HG03378 (cell line): ENCODE data around the gene DCANP1.

Experiments used
- ATAC-seq: cut with Tn5 transposase; IDR thresholded peaks from one replicate; pipeline ENCODE4 v1.9.1; 2021; ENCODE audit warnings: mild to moderate bottlenecking, moderate library complexity; ENCODE audit not compliant: unreplicated experiment

DCANP1 gene

GRCh38 chr5:135426102-135427082 is 20.8 kb downstream of the DCANP1 start:
- ATAC-seq: peak; percentile 77

- no peak for ATAC-seq
These were observed 21.5 kb downstream of the DCANP1 start for GRCh38 chr5:135425641-135426040.

DNA sequence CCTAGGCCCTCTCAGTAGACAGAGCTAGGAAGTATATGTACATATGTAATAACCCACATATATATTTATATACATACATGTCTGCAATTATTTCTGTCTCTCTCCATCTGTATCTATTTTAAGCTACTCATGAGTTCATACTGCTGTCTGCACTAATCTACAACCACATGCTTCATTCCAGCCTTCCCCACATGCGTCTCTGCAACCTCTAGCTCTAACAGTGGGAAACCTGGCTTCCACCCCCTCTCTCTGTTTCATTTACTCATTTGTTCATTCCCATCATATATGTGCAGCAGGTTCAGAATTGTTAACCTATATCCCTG is 23.3 kb downstream of the DCANP1 start:
- no peak for ATAC-seq

- no peak for ATAC-seq
These were observed 23.9 kb downstream of the DCANP1 start for GRCh38 chr5:135423146-135423845.

GRCh38 chr5:135422419-135422818 is 24.7 kb downstream of the DCANP1 start:
- no peak for ATAC-seq

DNA sequence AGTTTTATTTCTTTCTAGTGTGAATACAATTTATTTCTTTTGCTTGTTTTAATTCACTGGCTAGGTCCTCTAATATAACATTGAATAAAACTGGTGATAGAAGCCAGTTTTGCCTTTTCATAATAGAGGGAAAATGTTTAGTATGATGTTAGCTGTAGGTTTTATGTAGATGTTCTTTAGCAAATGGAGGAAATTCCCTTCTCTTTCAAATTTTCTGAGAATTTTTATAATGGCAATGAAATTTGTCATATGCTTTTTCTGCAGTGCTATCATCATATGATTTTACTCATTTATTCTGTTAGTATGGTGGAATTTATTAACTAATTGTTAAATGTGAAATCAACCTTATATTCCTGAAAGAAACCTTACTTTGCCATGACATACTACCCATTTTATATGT is 30.1 kb downstream of the DCANP1 start:
- no peak for ATAC-seq

DNA sequence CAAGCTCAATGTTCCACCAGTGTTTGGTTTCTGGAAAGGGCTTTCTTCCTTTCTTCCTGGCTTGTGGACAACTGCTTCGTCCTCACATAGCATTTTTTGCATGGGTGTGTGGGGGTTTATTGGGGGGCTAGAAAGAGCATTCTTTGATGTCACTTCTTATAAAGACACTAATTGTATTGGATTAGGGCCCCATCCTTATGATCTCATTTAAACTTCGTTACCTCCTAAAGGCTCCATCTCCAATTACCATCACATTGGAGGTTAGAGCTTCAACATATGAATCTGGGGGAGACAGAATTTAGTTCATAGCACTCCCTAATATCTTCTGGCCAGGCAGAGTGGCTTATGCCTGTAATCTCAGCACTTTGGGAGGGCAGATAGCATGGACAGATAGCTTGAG is 42.1 kb downstream of the DCANP1 start:
- ATAC-seq: no peak

DNA sequence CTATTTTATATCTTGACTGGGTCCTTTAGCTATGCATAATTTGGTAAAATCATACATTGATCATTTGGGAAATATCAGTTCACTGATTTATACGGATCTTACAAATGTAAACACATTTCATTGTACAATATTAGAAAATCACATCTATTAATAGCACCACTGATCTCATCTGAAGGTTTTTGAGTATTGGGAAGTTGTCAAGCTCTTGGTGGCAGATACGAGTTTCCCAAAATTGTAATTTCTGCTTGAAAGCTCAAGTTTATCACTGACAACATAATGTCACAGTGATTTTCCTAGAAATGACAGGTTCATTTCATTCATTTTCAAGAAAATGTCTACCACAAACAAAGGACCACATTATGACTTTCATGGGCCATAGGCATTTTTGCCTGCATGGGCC is 45.1 kb downstream of the DCANP1 start:
- no peak for ATAC-seq

- ATAC-seq: no peak
These were observed 46.3 kb downstream of the DCANP1 start for GRCh38 chr5:135400866-135401265.

DNA sequence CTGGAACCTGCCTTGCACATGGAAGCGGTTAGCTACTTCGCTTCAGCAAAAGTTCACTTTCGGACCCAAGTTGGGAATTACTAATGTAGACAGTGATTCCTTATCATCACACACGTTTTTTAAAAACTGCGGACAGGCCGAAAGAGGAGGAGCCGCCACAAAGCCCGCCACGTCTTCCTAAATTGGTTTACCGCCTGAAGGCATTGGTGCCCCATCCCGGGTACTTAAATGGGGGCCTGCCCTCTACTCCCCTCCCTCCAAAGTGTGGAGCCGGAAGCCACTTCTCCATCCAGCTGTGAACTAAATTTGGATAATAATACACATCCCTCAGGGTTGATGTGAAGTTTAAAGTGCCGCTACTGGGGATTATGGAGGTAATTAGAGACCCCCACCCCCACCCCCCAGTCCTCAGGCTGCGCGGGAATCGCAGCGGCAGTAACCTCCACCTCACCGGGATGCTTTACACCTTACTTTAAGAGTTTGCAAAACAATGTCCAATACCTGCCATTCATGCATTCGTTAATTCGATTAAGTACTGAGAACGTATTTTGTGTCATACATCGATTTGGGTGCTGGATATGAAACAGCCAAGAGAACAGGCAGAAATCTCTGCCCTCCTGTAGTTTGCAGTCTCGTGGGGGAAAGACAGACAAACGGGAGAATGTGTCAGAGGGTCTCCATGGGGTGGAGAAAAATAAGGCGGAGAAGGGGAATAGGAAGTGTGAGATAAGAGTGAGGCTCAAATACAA is 47.2 kb downstream of the DCANP1 start:
- no peak for ATAC-seq

- ATAC-seq: peak; percentile 75
These were observed 48.0 kb downstream of the DCANP1 start, which contains the start of gene MACROH2A1 for GRCh38 chr5:135398855-135399793. Gene MACROH2A1, minus strand, starts transcription at chr5:135399231. Its CDS starts 10,138 bp downstream, at chr5:135389093.

DNA sequence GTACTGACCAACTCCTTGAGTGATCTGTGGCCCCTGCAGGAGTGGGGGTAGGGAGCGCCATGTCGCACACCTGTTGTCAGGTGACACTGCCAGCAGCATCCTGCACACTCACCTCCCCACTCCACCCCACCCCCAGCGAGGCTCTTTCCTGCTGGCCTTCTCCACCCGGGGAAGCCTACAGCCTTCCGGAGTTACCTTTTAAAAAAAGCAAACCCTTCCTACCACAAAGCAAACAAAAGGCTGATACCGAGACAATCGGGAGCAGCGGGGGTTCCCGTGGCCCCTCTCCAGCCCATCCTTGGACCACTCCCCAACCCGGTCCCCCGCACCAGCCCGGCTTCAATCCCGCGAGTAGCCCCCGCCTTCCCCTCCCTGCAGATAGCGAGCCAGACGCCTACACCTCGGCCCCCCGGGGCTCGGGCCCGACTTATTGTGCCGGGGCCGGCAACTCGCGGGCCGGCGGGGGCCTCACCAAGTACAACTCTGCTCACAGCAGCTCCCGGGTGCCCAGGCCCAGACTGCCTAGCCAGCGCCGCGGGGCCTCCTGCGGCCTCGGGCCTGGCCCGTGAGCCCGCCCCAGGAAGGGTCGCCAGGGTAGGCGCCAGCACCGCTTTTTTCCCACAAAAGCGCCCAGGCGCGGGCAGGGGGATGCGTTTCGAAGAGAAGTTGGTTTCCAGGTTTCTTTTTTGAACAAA is 48.8 kb downstream of the DCANP1 start:
- no peak for ATAC-seq

DNA sequence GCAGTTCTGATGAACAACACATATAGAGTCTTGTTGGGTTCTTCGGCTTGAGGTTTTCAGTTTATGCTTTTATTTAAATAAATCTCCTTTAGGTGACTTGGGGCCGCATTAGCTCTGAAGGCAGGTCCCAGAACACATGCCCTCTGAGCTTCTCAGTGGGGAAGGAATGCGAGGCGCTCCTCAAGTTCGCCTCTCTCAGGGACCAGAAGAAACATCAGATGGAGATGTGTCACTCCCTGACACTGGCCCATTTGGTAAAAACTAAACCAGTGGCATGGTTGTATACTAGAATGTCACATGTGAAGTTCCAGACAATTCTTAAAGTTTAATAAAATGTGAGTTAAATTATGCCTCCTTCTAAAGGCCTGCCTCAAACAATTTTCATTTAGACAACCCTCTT is 50.1 kb downstream of the DCANP1 start:
- no peak for ATAC-seq

DNA sequence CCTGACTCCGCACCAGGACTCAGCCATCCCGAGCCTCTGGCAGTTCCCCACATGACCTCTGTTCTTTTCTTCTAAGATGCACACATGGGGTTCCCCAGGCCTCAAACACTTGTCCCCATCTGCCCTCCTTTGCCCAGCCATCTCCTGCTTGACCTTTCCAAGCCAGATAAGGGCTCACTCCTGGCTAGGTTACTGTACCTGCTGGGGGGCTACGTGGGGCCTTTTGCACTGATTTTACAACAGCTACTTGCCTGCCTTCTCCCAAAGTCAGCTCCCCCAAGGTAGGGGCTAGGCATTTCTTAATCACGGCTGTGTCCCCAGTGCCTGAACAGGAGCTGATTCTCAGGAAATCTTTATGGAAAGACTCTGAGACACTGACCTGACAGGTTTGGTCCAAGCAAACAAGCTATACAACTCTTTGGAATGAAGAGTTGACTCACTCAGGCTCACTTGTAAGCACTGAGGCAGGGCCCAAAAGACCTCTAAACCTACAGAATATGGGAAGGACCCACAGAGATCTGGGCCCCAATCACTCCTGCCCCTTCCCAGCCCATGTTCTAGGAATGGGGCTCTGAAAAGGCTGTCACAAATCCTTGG is 50.6 kb downstream of the DCANP1 start:
- no peak for ATAC-seq

- no peak for ATAC-seq
These were observed 51.3 kb downstream of the DCANP1 start for GRCh38 chr5:135395866-135396265.

GRCh38 chr5:135395451-135395850 is 51.7 kb downstream of the DCANP1 start:
- ATAC-seq: no peak
